NCI-H1930 (cell line): ENCODE results near the gene GTF2H4.

Experiments used
- DNase-seq, 2 experiments: peaks; one replicate each; lab custom pipeline; 2025; lab: John Stamatoyannopoulos, UW

The GTF2H4 gene

DNA sequence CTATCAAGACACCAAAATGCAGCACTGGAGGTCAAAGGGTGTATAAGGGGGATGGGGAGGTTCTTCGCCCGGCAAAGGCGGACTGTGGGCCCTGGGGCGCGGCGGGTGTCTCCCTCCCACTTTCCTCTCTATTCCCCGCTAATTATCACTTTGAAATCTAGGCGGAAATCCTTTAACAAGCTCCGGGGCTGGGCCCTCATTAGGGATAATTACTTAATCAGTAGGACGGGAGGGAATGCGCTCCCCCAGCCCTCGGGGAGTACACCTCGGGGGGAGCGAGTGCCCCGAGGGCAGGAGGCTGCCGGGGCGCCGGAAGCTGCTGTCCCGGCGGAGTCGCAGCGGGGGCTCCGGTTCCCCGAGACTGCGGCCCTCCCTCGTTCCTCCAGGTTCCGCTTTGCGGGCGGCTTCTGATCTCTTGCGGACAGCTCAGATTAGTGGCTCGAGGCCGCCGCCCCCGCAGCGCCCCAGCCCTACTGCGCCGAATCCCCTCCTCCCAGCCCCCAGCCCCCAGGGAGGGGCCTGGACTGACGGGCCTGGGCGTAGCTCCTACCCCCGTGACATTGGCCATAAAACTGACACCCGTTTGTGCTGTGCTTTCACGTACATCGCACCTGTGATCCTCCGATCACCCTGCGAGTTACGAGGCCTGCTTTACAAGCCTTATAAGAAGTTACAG is 47.5 kb downstream of the GTF2H4 start:
- no peak for DNase-seq

DNA sequence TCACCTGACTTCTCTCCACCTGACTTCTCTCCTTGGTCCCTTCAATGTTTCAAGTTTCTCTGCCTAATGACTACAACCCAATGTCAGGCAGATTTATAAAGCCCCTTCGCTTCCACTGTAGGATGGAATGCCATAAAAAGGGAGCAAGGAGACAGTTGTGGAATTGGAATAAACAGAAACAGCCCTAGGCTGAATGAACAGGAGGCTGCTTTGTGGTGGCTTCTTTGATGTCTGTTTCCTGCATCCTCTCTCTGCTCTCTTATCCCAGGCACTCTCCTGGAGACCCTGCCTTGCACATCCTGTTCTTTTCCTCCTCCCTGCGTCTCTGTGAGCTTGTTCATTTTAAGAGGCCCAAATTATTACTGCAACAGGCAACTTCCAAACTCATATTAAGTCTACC is 49.7 kb downstream of the GTF2H4 start:
- no peak for DNase-seq

DNA sequence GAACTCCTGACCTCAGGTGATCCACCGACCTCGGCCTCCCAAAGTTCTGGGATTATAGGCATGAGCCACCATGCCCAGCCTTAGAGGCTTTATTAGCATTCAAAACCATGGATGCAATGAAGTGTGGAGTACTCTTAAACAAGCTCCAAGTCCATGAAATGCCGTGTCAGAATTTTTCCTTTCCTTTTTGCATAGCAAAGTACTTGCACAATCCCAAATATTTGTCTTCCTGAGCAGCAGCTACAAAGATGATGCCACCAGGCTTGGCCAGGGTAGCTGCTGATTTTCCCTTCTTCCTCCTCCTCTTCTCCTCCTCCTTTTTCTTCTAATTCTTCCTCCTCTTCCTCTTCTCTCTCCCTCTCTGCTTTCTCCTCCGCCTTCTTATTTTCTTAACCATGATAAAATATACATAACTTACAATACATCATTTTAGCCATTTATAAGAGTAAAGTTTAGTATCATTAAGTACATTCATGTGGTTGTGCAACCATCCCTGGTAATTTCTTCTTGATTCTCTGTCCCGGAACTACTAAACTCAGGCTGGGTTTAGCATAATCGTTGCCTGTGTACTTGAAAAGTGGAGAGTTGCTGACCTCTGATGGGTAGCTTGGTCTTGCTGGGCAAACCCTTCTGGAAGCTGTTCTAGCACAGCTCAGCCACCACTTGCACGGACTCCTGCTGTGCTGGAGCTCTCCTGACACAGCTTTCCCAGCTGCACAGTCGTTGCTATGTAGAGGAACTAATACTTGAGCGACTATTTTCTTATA is 53.1 kb downstream of the GTF2H4 start:
- no peak for DNase-seq

DNA sequence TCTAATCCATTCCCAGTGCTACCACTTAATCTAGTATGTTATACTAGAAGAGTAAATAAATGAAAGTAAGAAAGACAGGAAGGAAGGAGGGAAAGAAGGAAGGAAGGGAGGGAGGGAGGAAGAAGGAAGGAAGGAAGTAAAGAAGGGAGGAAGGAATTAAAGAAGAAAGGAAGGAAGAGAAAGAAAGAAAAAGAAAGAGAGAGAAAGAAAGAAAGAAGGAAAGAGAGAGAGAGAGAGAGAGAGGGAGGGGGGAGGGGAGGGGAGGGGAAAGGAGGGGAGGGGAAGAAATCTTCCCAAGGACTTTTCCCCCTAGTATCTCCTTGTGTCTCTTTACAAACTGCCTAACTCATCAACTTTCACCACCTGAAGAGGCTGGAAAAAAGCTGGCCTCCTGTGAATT is 54.7 kb downstream of the GTF2H4 start:
- DNase-seq: no peak

DNA sequence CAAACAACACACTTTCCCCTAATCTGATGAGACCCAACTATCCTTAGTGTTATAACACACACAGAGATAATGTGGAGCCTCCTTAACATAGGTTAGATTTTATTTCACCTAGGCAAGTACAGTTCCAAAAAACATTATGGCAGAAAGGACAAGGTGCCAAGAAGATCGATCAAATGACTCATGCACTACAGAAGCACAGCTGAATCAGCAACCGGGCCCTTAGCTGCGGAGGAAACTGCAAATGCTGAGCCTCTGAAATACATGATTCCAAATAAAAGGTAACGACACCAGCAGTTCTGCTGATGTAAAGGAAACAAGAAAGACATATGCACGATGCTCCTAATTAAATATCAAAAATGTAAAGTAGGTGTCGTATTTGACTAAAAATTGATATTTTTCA is 55.6 kb downstream of the GTF2H4 start:
- no peak for DNase-seq
